Effector memory CD4-positive, alpha-beta T cell (primary cell): ENCODE results near the gene EFNA1.
"Not testable (repeated sequence)": the region's sequence is repeated elsewhere in the genome, so short reads cannot be mapped to it uniquely, and the experiment has no call there.

Experiments
- DNase-seq, 3 donors: peaks; one replicate each; pipeline ENCODE4 v3.0.0-alpha.2; 2020
- H3K27ac ChIP-seq: 2 replicates; pipeline ENCODE4 v1.7.0; 2013; ENCODE audit warnings: mild to moderate bottlenecking, low read length, moderate library complexity; ENCODE audit not compliant: insufficient read depth, poor library complexity, severe bottlenecking
- H3K27me3 ChIP-seq: replicated peaks from 2 replicates; pipeline ENCODE4 v1.7.0; 2013; ENCODE audit warnings: mild to moderate bottlenecking, low read length; ENCODE audit not compliant: insufficient read depth, control insufficient read depth, poor library complexity, severe bottlenecking
- H3K36me3 ChIP-seq: 2 replicates; pipeline ENCODE4 v1.7.0; 2013; ENCODE audit warnings: mild to moderate bottlenecking, low read length, moderate library complexity; ENCODE audit not compliant: control insufficient read depth, insufficient read depth
- H3K4me1 ChIP-seq: 2 replicates; pipeline ENCODE4 v1.7.0; 2013; ENCODE audit warnings: low read length, mild to moderate bottlenecking; ENCODE audit not compliant: control insufficient read depth, insufficient read depth, poor library complexity, severe bottlenecking
- H3K4me3 ChIP-seq: 2 replicates; pipeline ENCODE4 v1.7.0; 2013; ENCODE audit warnings: low read length, low read depth, mild to moderate bottlenecking; ENCODE audit not compliant: insufficient read depth, poor library complexity, severe bottlenecking
- H3K9me3 ChIP-seq: 2 replicates; pipeline ENCODE4 v1.7.0; 2013; ENCODE audit warnings: mild to moderate bottlenecking, low read length, moderate library complexity; ENCODE audit not compliant: control insufficient read depth

Gene EFNA1

DNA sequence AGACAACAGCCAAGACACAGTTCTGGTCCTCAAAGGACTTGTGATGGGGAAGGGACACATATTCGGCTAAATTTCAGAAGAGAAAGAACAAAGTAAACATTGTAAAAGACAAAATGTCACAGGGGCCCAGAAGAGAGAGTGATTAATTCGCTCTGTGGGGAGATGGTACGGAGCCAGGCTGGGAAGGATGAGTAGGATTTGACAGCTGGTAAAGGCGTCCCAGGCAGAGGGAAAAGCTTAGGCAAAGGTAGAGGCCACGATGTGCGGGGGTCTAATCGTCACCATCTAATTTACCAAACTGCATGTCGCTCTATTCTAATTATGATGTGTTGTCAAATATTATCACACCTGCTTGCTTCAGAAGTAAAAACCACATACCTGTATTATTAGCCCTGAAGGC, 17.3 kb upstream of the EFNA1 start:
- H3K4me3 ChIP-seq, result no peak overlapping the region
- no peaks in the 10 kb centered on the region for H3K9me3 ChIP-seq
- H3K27ac ChIP-seq, result no peak overlapping the region
- no peaks in the 10 kb centered on the region for H3K36me3 ChIP-seq
- no peaks in the 10 kb centered on the region for H3K27me3 ChIP-seq
- DNase-seq, result no peak
- H3K4me1 ChIP-seq, result no peaks in the 10 kb centered on the region

GRCh38 chr1:155110826-155111225, 16.9 kb upstream of the EFNA1 start:
- no peaks in the 10 kb centered on the region for H3K36me3 ChIP-seq
- DNase-seq, result no peak
- no peaks in the 10 kb centered on the region for H3K4me1 ChIP-seq
- H3K4me3 ChIP-seq, result no peak overlapping the region
- no peaks in the 10 kb centered on the region for H3K9me3 ChIP-seq
- H3K27me3 ChIP-seq, result no peaks in the 10 kb centered on the region
- no peak overlapping the region for H3K27ac ChIP-seq

GRCh38 chr1:155113450-155113980, 14.2 kb upstream of the EFNA1 start:
- no peaks in the 10 kb centered on the region for H3K4me1 ChIP-seq
- H3K9me3 ChIP-seq, result no peaks in the 10 kb centered on the region
- H3K27me3 ChIP-seq, result no peaks in the 10 kb centered on the region
- no peak overlapping the region for H3K27ac ChIP-seq
- no peak overlapping the region for H3K4me3 ChIP-seq
- DNase-seq, result no peak
- no peaks in the 10 kb centered on the region for H3K36me3 ChIP-seq

DNA sequence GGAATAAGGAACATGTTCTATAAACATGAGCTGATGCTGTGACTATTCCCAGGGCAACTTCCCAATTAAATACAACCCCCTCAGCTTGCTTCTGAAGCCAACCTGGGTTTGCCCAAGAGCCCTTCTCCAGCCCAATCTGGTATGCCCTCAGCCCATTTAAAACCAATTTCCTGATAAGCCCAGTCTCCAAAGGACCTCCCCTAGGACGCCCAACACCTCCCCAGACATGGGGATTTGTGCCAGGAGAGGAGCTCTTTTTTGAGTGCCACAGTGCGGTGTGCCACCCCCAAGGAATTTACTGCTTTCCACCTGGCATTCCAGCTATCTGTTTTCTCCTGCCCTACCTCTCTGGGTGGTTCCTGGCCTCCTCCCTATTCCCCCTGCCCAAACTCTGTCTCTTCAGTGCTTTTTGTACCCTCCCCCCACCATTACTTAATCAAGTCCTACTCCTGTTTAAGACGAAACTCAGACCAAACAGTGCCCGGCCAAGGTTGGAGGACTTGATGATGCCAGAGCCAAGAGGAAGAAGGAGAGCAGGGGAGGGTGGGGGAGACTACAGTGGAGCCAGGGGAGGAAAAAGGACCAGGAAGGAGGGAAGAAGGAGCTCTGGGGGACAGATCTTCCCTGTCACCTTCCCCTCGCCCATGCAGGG, 11.4 kb upstream of the EFNA1 start:
- DNase-seq, result no peak
- Histone ChIP-seq H3K9me3 (no peaks in the 10 kb centered on the region), H3K27me3 (no peaks in the 10 kb centered on the region), H3K4me3 (no peak overlapping the region), H3K27ac (no peak overlapping the region), H3K4me1 (no peaks in the 10 kb centered on the region), H3K36me3 (no peaks in the 10 kb centered on the region)

DNA sequence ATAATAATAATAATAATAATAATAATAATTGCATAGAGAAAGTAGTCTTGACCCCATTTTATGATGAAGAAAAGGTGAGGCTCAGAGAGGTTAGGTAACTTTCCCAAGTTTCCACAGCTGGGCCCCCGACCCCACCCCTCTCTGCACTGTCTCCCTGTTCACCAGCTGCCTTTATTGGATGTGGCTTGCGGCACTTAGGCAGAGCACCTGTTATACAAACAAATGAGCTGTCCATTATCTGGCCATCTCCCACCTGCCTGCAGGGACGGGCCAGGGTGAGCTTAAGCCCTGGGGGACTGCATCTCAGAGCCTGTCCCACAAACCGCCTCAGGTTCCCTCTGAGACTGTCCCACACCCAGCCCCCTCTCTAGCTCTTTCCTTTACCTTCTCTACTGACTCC, 10.1 kb upstream of the EFNA1 start:
- H3K4me1 ChIP-seq, result no peaks in the 10 kb centered on the region

GRCh38 chr1:155118090-155118489, 9.6 kb upstream of the EFNA1 start:
- DNase-seq, H3K27me3 ChIP-seq: not testable (repeated sequence)

More for the DNA sequence above, 10.1 kb upstream of the EFNA1 start:
- Histone ChIP-seq H3K27me3 (no peaks in the 10 kb centered on the region), H3K9me3 (no peaks in the 10 kb centered on the region), H3K36me3 (no peaks in the 10 kb centered on the region), H3K4me3 (no peak overlapping the region), H3K27ac (no peak overlapping the region)
- DNase-seq, result no peak

GRCh38 chr1:155120253-155120652, 7.4 kb upstream of the EFNA1 start:
- Histone ChIP-seq H3K9me3 (no peaks in the 10 kb centered on the region), H3K36me3 (no peaks in the 10 kb centered on the region), H3K4me1 (no peaks in the 10 kb centered on the region), H3K27me3 (no peaks in the 10 kb centered on the region), H3K4me3 (no peak overlapping the region), H3K27ac (no peak overlapping the region)
- DNase-seq, result no peak

More at GRCh38 chr1:155118090-155118489, 9.6 kb upstream of the EFNA1 start:
- not testable (repeated sequence) for H3K9me3 ChIP-seq, H3K27ac ChIP-seq, H3K36me3 ChIP-seq, H3K4me1 ChIP-seq, H3K4me3 ChIP-seq

DNA sequence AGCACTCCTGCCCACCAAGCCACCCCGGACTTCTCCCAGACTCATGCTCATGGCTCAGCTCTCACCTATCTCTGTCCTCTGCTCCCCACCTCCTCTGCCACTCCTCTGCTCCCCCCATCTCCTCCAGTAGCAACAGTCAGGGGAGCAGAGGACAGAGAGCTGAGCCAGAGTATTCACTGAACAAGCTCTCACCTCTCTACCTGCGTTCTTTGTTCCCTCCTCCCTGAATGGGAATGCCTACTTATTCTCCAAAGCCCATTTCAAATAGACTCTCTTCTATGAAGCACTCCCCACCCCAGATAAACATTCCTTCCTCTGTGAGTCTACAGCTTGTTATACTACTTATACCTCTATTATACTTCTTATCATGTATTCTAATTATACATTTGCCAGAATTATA, 6.4 kb upstream of the EFNA1 start:
- Histone ChIP-seq H3K9me3 (no peaks in the 10 kb centered on the region), H3K27me3 (no peaks in the 10 kb centered on the region), H3K4me1 (peaks cover under 1% of the 10 kb centered on the region), H3K4me3 (no peak overlapping the region), H3K36me3 (no peaks in the 10 kb centered on the region), H3K27ac (no peak overlapping the region)
- DNase-seq, result no peak

DNA sequence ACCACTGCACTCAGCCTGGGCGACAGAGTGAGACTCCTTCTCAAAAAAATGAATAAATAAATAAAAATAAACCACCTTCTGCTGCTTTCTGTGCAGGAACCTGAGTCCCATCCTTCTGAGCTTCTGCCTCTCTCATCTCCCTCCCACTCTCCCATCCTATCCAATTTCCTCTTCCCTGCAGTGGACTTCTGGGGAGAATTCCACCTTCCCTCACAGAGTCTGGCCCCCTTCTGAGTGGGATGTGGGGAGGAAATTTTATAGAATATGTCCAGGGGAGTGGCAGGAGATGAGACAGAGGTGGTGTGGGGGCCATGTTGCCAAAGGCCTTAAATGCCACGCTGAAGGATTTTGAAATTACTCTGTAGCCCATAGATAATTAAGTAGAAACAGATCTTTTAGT, 5.4 kb upstream of the EFNA1 start:
- H3K27me3 ChIP-seq, result no peaks in the 10 kb centered on the region
- peaks cover 10% of the 10 kb centered on the region for H3K4me1 ChIP-seq
- no peak overlapping the region for H3K4me3 ChIP-seq
- H3K36me3 ChIP-seq, result no peaks in the 10 kb centered on the region
- no peak overlapping the region for H3K27ac ChIP-seq
- DNase-seq, result no peak
- no peaks in the 10 kb centered on the region for H3K9me3 ChIP-seq

GRCh38 chr1:155123801-155124200, 3.9 kb upstream of the EFNA1 start:
- no peak overlapping the region for H3K27ac ChIP-seq
- peaks cover 9% of the 10 kb centered on the region for H3K27me3 ChIP-seq
- peaks cover 25% of the 10 kb centered on the region for H3K4me1 ChIP-seq
- no peak for DNase-seq
- no peak overlapping the region for H3K4me3 ChIP-seq
- H3K9me3 ChIP-seq, result no peaks in the 10 kb centered on the region
- no peaks in the 10 kb centered on the region for H3K36me3 ChIP-seq
